GM23338 (cell line): ENCODE data around the gene BICC1.

Source experiments
- CREB1 ChIP-seq: fragments of 250-450 bp; sonication (Bioruptor Pico); IDR thresholded peaks from 2 replicates; pipeline ENCODE4 v1.5.0; 2020; ENCODE audit warnings: low read depth, mild to moderate bottlenecking, moderate library complexity
- CTCF ChIP-seq, 2 experiments: fragments of 200-600 bp in 1 of 2; sonication (generic) in 1 of 2; conservative IDR thresholded peaks; 2 replicates each; pipeline versions ENCODE4 v1.5.1 to v1.6.1; 2016 to 2017; ENCODE audit warnings: antibody characterized with exemption in 2 of 2, low read depth in 2 of 2, mild to moderate bottlenecking in 2 of 2, moderate library complexity in 1 of 2
- ETS1 ChIP-seq: IDR thresholded peaks from 2 replicates; pipeline ENCODE4 v1.6.1; 2016; ENCODE audit warnings: antibody characterized with exemption
- EZH2 ChIP-seq: fragments of 200-600 bp; sonication (generic); IDR thresholded peaks from one replicate; pipeline ENCODE4 v1.8.0; 2017; ENCODE audit warnings: antibody characterized with exemption, mild to moderate bottlenecking, low read depth; ENCODE audit not compliant: unreplicated experiment
- EZH2phosphoT487 ChIP-seq: fragments of 200-600 bp; sonication (generic); IDR thresholded peaks from one replicate; pipeline ENCODE4 v1.8.1; 2018; ENCODE audit warnings: antibody characterized with exemption; ENCODE audit not compliant: unreplicated experiment
- JUNB ChIP-seq: IDR thresholded peaks from one replicate; pipeline ENCODE4 v1.6.1; 2016; ENCODE audit warnings: antibody characterized with exemption; ENCODE audit not compliant: unreplicated experiment
- POLR2AphosphoS5 ChIP-seq: IDR thresholded peaks from 2 replicates; pipeline ENCODE4 v1.6.1; 2016; ENCODE audit warnings: antibody characterized with exemption, low read depth
- REST ChIP-seq: IDR thresholded peaks from one replicate; pipeline ENCODE4 v1.6.1; 2018; ENCODE audit warnings: antibody characterized with exemption; ENCODE audit not compliant: unreplicated experiment
- STAT1 ChIP-seq: IDR thresholded peaks from one replicate; pipeline ENCODE4 v1.6.1; 2016; ENCODE audit warnings: antibody characterized with exemption; ENCODE audit not compliant: unreplicated experiment
- ZNF114 ChIP-seq: fragments of 250-450 bp; sonication (Bioruptor Pico); IDR thresholded peaks from 2 replicates; pipeline ENCODE4 v1.5.0; 2020; ENCODE audit warnings: mild to moderate bottlenecking, moderate library complexity
- ZNF331 ChIP-seq: fragments of 250-450 bp; sonication (Bioruptor Pico); IDR thresholded peaks from 2 replicates; pipeline ENCODE4 v1.5.0; 2020; ENCODE audit warnings: low read depth, mild to moderate bottlenecking, moderate library complexity

- TF ChIP-seq CTCF (conservative IDR thresholded peaks at IDR 0.05; ENCODE audit: low read depth in 2 of 2) (no peak), POLR2AphosphoS5 (no peak), ZNF331 (CRISPR knock-in tag) (no peak), ZNF114 (CRISPR knock-in tag) (no peak), EZH2 (no peak), EZH2phosphoT487 (no peak), JUNB (no peak), STAT1 (no peak), REST (no peak), CREB1 (CRISPR knock-in tag) (no peak), ETS1 (no peak)
Measured at GRCh38 chr10:58838561-58839208, 326.0 kb downstream of the BICC1 start.
